ENCODE data around the gene FAM200A. TPM values are rescaled to one million over a fixed set of nuclear protein-coding genes. Genes with fewer than 3 reads are reported as not detected.

FAM200A gene
- polyA plus RNA-seq, 1 donor: 10.5 TPM

- Histone ChIP-seq H3K9me3 (ENCODE audit: control insufficient read depth, low read depth, low read length) (peaks cover 39% of the 10 kb centered on the region), H3K27ac (ENCODE audit: low read length) (no peak overlapping the region), H3K36me3 (ENCODE audit: control insufficient read depth, insufficient read depth, low read length) (peaks cover 9% of the 10 kb centered on the region), H3K4me1 (ENCODE audit: control insufficient read depth, insufficient read depth, low read length) (no peaks in the 10 kb centered on the region), H3K27me3 (ENCODE audit: control insufficient read depth, insufficient read depth, low read length) (no peaks in the 10 kb centered on the region), H3K4me3 (ENCODE audit: low read length) (no peak overlapping the region)
- no CpG with 5 or more reads among the region's 34 CpGs for WGBS (ENCODE audit: insufficient coverage, low lambda C conversion rate)
- no peak for DNase-seq
Observed at GRCh38 chr7:99543081-99543671, 8.7 kb downstream of the FAM200A start.

- 84% methylated on average over 4 of the region's 9 CpGs for WGBS (ENCODE audit: insufficient coverage, low lambda C conversion rate)
- H3K36me3 ChIP-seq (ENCODE audit: control insufficient read depth, insufficient read depth, low read length): no peaks in the 10 kb centered on the region
- no peaks in the 10 kb centered on the region for H3K27me3 ChIP-seq (ENCODE audit: control insufficient read depth, insufficient read depth, low read length)
- H3K9me3 ChIP-seq (ENCODE audit: control insufficient read depth, low read depth, low read length): peaks cover 46% of the 10 kb centered on the region
- no peak overlapping the region for H3K27ac ChIP-seq (ENCODE audit: low read length)
- DNase-seq: no peak
- no peaks in the 10 kb centered on the region for H3K4me1 ChIP-seq (ENCODE audit: control insufficient read depth, insufficient read depth, low read length)
- H3K4me3 ChIP-seq (ENCODE audit: low read length): no peak overlapping the region
Observed at GRCh38 chr7:99541212-99541611, 10.7 kb downstream of the FAM200A start.

- no peak overlapping the region for H3K27ac ChIP-seq (ENCODE audit: low read length)
- no peaks in the 10 kb centered on the region for H3K36me3 ChIP-seq (ENCODE audit: control insufficient read depth, insufficient read depth, low read length)
- no peak overlapping the region for H3K4me3 ChIP-seq (ENCODE audit: low read length)
- WGBS (ENCODE audit: insufficient coverage, low lambda C conversion rate): 100% methylated on average over 1 of the region's 5 CpGs
- no peaks in the 10 kb centered on the region for H3K27me3 ChIP-seq (ENCODE audit: control insufficient read depth, insufficient read depth, low read length)
- H3K9me3 ChIP-seq (ENCODE audit: control insufficient read depth, low read depth, low read length): peaks cover 46% of the 10 kb centered on the region
- no peaks in the 10 kb centered on the region for H3K4me1 ChIP-seq (ENCODE audit: control insufficient read depth, insufficient read depth, low read length)
- no peak for DNase-seq
Observed at GRCh38 chr7:99540542-99540941, 11.4 kb downstream of the FAM200A start.

GRCh38 chr7:99539213-99539811, 12.6 kb downstream of the FAM200A start:
- H3K27me3 ChIP-seq (ENCODE audit: control insufficient read depth, insufficient read depth, low read length): no peaks in the 10 kb centered on the region
- no peak overlapping the region for H3K4me3 ChIP-seq (ENCODE audit: low read length)
- no peaks in the 10 kb centered on the region for H3K4me1 ChIP-seq (ENCODE audit: control insufficient read depth, insufficient read depth, low read length)
- H3K27ac ChIP-seq (ENCODE audit: low read length): no peak overlapping the region
- no peaks in the 10 kb centered on the region for H3K36me3 ChIP-seq (ENCODE audit: control insufficient read depth, insufficient read depth, low read length)
- no peak for DNase-seq
- 85% methylated on average over 3 of the region's 7 CpGs for WGBS (ENCODE audit: insufficient coverage, low lambda C conversion rate)
- H3K9me3 ChIP-seq (ENCODE audit: control insufficient read depth, low read depth, low read length): peaks cover 50% of the 10 kb centered on the region

DNA sequence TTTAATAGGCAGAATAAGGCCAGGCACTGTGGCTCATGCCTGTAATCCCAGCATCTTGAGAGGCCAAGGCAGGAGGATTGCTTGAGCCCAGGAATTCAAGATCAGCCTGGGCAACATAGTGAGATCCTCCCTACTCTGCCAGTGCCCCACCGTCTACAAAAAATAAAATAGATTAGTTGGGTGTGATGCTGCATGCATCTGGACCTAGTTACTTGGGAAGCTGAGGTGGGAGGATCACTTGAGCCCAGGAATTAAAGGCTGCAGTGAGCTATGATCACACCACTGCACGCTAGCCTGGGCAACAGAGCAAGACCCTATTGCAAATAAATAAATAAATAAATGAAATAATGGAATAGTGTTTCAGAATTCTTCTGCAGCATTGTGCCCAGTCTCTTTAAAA, 16.2 kb downstream of the FAM200A start:
- no CpG with 5 or more reads among the region's 2 CpGs for WGBS (ENCODE audit: insufficient coverage, low lambda C conversion rate)
- no peaks in the 10 kb centered on the region for H3K4me1 ChIP-seq (ENCODE audit: control insufficient read depth, insufficient read depth, low read length)

GRCh38 chr7:99531354-99531765, 20.6 kb downstream of the FAM200A start:
- no peaks in the 10 kb centered on the region for H3K4me1 ChIP-seq (ENCODE audit: control insufficient read depth, insufficient read depth, low read length)
- H3K4me3 ChIP-seq (ENCODE audit: low read length): no peak overlapping the region
- no CpG with 5 or more reads among the region's 12 CpGs for WGBS (ENCODE audit: insufficient coverage, low lambda C conversion rate)
- peaks cover 38% of the 10 kb centered on the region for H3K9me3 ChIP-seq (ENCODE audit: control insufficient read depth, low read depth, low read length)
- H3K36me3 ChIP-seq (ENCODE audit: control insufficient read depth, insufficient read depth, low read length): peaks cover 37% of the 10 kb centered on the region
- H3K27me3 ChIP-seq (ENCODE audit: control insufficient read depth, insufficient read depth, low read length): no peaks in the 10 kb centered on the region
- no peak overlapping the region for H3K27ac ChIP-seq (ENCODE audit: low read length)
- no peak for DNase-seq

More for the DNA sequence above, 16.2 kb downstream of the FAM200A start:
- H3K27me3 ChIP-seq (ENCODE audit: control insufficient read depth, insufficient read depth, low read length): no peaks in the 10 kb centered on the region
- H3K36me3 ChIP-seq (ENCODE audit: control insufficient read depth, insufficient read depth, low read length): peaks cover 17% of the 10 kb centered on the region
- no peak overlapping the region for H3K4me3 ChIP-seq (ENCODE audit: low read length)
- DNase-seq: no peak
- H3K27ac ChIP-seq (ENCODE audit: low read length): no peak overlapping the region
- peaks cover 41% of the 10 kb centered on the region for H3K9me3 ChIP-seq (ENCODE audit: control insufficient read depth, low read depth, low read length)

DNA sequence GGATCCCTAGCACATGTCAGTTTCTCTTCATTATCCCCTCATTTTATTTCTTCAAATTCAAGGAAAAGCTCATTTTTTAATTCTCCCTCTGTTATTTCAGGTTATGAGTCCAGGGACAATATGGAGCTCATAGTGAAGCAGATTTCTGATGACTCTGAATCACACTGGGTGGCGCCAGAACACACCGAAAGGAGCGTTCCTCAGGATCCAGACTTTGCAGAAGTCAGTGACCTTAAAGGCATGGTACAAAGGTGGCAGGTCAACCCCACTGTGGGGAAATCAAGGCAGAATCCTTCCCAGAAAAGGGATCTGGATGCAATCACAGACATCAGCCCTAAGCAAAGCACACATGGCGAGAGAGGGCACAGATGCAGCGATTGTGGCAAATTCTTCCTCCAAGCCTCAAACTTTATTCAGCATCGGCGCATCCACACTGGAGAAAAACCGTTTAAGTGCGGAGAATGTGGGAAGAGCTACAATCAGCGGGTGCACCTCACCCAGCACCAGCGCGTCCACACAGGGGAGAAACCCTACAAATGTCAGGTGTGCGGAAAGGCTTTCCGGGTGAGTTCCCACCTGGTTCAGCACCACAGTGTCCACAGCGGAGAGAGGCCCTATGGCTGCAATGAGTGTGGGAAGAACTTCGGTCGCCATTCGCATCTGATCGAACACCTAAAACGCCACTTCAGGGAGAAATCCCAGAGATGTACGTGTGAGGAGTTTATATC, 26.0 kb downstream of the FAM200A start:
- DNase-seq: peak in 1 of 2 donors; percentile 8
- peaks cover 38% of the 10 kb centered on the region for H3K36me3 ChIP-seq (ENCODE audit: control insufficient read depth, insufficient read depth, low read length)

DNA sequence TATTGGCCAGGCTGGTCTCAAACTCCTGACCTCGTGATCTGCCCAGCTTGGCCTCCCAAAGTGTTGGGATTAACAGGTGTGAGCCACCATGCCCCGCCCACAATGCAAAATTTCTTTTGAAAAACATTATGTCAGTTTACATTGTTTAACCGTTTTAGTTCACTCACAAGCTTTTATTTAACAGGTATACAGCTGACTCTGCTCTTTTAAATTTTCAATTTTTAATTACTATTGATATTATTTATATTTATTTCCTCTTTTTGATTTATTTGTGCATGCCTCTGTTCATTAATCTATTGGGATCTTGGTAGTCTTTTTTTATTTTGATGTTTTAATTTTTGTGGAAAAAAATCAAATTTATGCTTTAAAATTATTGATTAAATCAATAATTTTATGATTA, 30.5 kb downstream of the FAM200A start:
- no peak for DNase-seq
- Histone ChIP-seq H3K27ac (ENCODE audit: low read length) (no peak overlapping the region), H3K9me3 (ENCODE audit: control insufficient read depth, low read depth, low read length) (no peaks in the 10 kb centered on the region), H3K36me3 (ENCODE audit: control insufficient read depth, insufficient read depth, low read length) (peaks cover 38% of the 10 kb centered on the region), H3K4me3 (ENCODE audit: low read length) (no peak overlapping the region), H3K27me3 (ENCODE audit: control insufficient read depth, insufficient read depth, low read length) (no peaks in the 10 kb centered on the region), H3K4me1 (ENCODE audit: control insufficient read depth, insufficient read depth, low read length) (no peaks in the 10 kb centered on the region)
- WGBS (ENCODE audit: insufficient coverage, low lambda C conversion rate): 100% methylated on average over 1 of the region's 3 CpGs

More for the DNA sequence above, 26.0 kb downstream of the FAM200A start:
- Histone ChIP-seq H3K9me3 (ENCODE audit: control insufficient read depth, low read depth, low read length) (peaks cover 16% of the 10 kb centered on the region), H3K27ac (ENCODE audit: low read length) (no peak overlapping the region), H3K4me3 (ENCODE audit: low read length) (no peak overlapping the region), H3K4me1 (ENCODE audit: control insufficient read depth, insufficient read depth, low read length) (no peaks in the 10 kb centered on the region), H3K27me3 (ENCODE audit: control insufficient read depth, insufficient read depth, low read length) (no peaks in the 10 kb centered on the region)
- WGBS (ENCODE audit: insufficient coverage, low lambda C conversion rate): 100% methylated on average over 1 of the region's 21 CpGs

- H3K9me3 ChIP-seq (ENCODE audit: control insufficient read depth, low read depth, low read length): no peaks in the 10 kb centered on the region
- H3K4me3 ChIP-seq (ENCODE audit: low read length): no peak overlapping the region
- no peak overlapping the region for H3K27ac ChIP-seq (ENCODE audit: low read length)
- no peaks in the 10 kb centered on the region for H3K27me3 ChIP-seq (ENCODE audit: control insufficient read depth, insufficient read depth, low read length)
- WGBS (ENCODE audit: insufficient coverage, low lambda C conversion rate): 100% methylated on average over 1 of the region's 1 CpG
- no peaks in the 10 kb centered on the region for H3K4me1 ChIP-seq (ENCODE audit: control insufficient read depth, insufficient read depth, low read length)
- H3K36me3 ChIP-seq (ENCODE audit: control insufficient read depth, insufficient read depth, low read length): peaks cover 25% of the 10 kb centered on the region
- no peak for DNase-seq
Observed at GRCh38 chr7:99514050-99514449, 37.9 kb downstream of the FAM200A start.

DNA sequence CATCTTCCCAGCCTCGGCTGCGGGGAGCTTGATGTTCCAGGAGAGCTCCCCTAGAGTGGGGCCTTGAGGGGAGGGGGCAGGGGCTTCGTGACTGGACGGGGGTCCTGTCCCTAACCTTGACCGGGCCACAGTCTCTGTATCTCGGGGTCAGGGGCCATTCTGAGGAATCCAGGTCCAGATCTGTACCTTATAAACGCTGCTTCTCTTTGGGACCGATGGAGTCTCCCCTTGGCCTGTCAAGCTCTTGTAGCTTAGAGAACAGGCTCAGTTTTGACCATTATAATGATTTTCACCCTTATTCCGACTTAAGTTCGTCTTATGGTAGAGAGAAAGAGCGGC, 46.6 kb downstream of the FAM200A start:
- Histone ChIP-seq H3K4me3 (ENCODE audit: low read length) (peak overlapping the region; percentile 82), H3K4me1 (ENCODE audit: control insufficient read depth, insufficient read depth, low read length) (peaks cover 13% of the 10 kb centered on the region)

More for the DNA sequence above, 46.6 kb downstream of the FAM200A start:
- no peaks in the 10 kb centered on the region for H3K27me3 ChIP-seq (ENCODE audit: control insufficient read depth, insufficient read depth, low read length)
- peak overlapping the region; percentile 84 for H3K27ac ChIP-seq (ENCODE audit: low read length)
- DNase-seq: no peak
- no peaks in the 10 kb centered on the region for H3K36me3 ChIP-seq (ENCODE audit: control insufficient read depth, insufficient read depth, low read length)
- WGBS (ENCODE audit: insufficient coverage, low lambda C conversion rate): no CpG with 5 or more reads among the region's 11 CpGs
- H3K9me3 ChIP-seq (ENCODE audit: control insufficient read depth, low read depth, low read length): no peaks in the 10 kb centered on the region

All from large intestine (tissue), 3 donors.